GM12878 (cell line): ENCODE results near the gene MTA3. TPM values are rescaled to one million over a fixed set of nuclear protein-coding genes. Genes with fewer than 3 reads are reported as not detected.

Experiments
- BACH1 ChIP-seq: fragments of 450-650 bp; IDR thresholded peaks from 2 replicates; pipeline ENCODE4 v1.6.1; 2017; ENCODE audit warnings: mild to moderate bottlenecking, borderline replicate concordance
- BHLHE40 ChIP-seq, 2 experiments: fragments of 450-650 bp in 1 of 2; IDR thresholded peaks; 2 replicates each; pipeline ENCODE4 v1.6.1; 2011 to 2017; ENCODE audit warnings: low read depth in 2 of 2, borderline replicate concordance in 1 of 2, improper control_type of control experiment in 1 of 2, low read length in 1 of 2, mild to moderate bottlenecking in 1 of 2
- CEBPB ChIP-seq, 2 experiments: fragments of 150-350 bp in 1 of 2; IDR thresholded peaks; 2 replicates each; pipeline ENCODE4 v1.6.1; 2012 to 2014; ENCODE audit warnings: low read depth in 2 of 2, low read length in 2 of 2, borderline replicate concordance in 1 of 2, inconsistent platforms in 1 of 2
- EED ChIP-seq: sonication (generic); IDR thresholded peaks from 2 replicates; pipeline ENCODE4 v1.6.1; 2016; ENCODE audit warnings: antibody characterized with exemption, low read depth
- FOS ChIP-seq: IDR thresholded peaks from 3 replicates; pipeline ENCODE4 v1.6.1; 2011; ENCODE audit warnings: borderline replicate concordance; ENCODE audit not compliant: insufficient read length; ENCODE audit errors: extremely low read depth
- MEF2B ChIP-seq: fragments of 450-650 bp; IDR thresholded peaks from 2 replicates; pipeline ENCODE4 v1.6.1; 2018; ENCODE audit warnings: mild to moderate bottlenecking, moderate library complexity; ENCODE audit not compliant: partially characterized antibody, poor library complexity, severe bottlenecking
- MXI1 ChIP-seq: fragments of 150-350 bp; IDR thresholded peaks from 2 replicates; pipeline ENCODE4 v1.6.1; 2011; ENCODE audit warnings: low read depth, mild to moderate bottlenecking, inconsistent platforms, low read length, improper control_type of control experiment
- MYB ChIP-seq: fragments of 150-350 bp; IDR thresholded peaks from 2 replicates; pipeline ENCODE4 v1.6.1; 2014; ENCODE audit warnings: mild to moderate bottlenecking, low read depth, low read length, borderline replicate concordance
- NBN ChIP-seq: fragments of 450-650 bp; IDR thresholded peaks from 2 replicates; pipeline ENCODE4 v1.6.1; 2016
- POLR2A ChIP-seq: IDR thresholded peaks from 2 replicates; pipeline ENCODE4 v1.6.1; 2011; ENCODE audit warnings: low read depth, mild to moderate bottlenecking, low read length
- POU2F2 ChIP-seq: IDR thresholded peaks from 3 replicates; pipeline ENCODE4 v1.6.1; 2011; ENCODE audit warnings: low read depth, mild to moderate bottlenecking, low read length, borderline replicate concordance
- RBBP5 ChIP-seq: fragments of 200-600 bp; sonication (generic); conservative IDR thresholded peaks from 2 replicates; pipeline ENCODE4 v1.6.1; 2016
- RUNX3 ChIP-seq: IDR thresholded peaks from 2 replicates; pipeline ENCODE4 v1.6.1; 2012; ENCODE audit warnings: low read length, inconsistent platforms
- SUZ12 ChIP-seq: fragments of 200-600 bp; sonication (generic); IDR thresholded peaks from one replicate; pipeline ENCODE4 v1.6.1; 2018; ENCODE audit warnings: antibody characterized with exemption, mild to moderate bottlenecking; ENCODE audit not compliant: unreplicated experiment
- TBL1XR1 ChIP-seq: IDR thresholded peaks from 2 replicates; pipeline ENCODE4 v1.6.1; 2012; ENCODE audit warnings: low read depth, low read length, improper control_type of control experiment
- TCF3 ChIP-seq: IDR thresholded peaks from 2 replicates; pipeline ENCODE4 v1.6.1; 2012; ENCODE audit warnings: low read depth, mild to moderate bottlenecking, low read length, borderline replicate concordance; ENCODE audit not compliant: insufficient read depth
- TCF7 ChIP-seq: IDR thresholded peaks from 2 replicates; pipeline ENCODE4 v1.6.1; 2014; ENCODE audit warnings: antibody characterized with exemption, borderline replicate concordance
- ZNF687 ChIP-seq: fragments of 450-650 bp; IDR thresholded peaks from 2 replicates; pipeline ENCODE4 v1.6.1; 2017; ENCODE audit warnings: mild to moderate bottlenecking, moderate library complexity
- polyA plus RNA-seq, 11 experiments: library from polyadenylated mRNA; depleted of rRNA in 4 of 11; unstranded in 6 of 11; stranded (reverse) in 5 of 11; fragments of >200 nt; fragmentation: Nextera tagmentation in 4 of 11; fragmentation: Illumina TruSeq in 1 of 11; extraction: Ambion mirVana in 4 of 11; extraction: Trizol in 1 of 11; gene quantifications; 1 replicate in 1 of 11; 2 replicates in 10 of 11; pipeline versions ENCODE4 v1.2.1 to v1.2.3, GENCODE V29; 2011 to 2016; ENCODE audit warnings: inconsistent platforms in 2 of 11, missing spikeins in 2 of 11, low read depth in 1 of 11
- total RNA-seq, 4 experiments: library from RNA; depleted of rRNA in 3 of 4; stranded (reverse); fragments of >200 nt in 3 of 4; fragmentation: Illumina TruSeq in 1 of 4; extraction: Trizol in 1 of 4; gene quantifications; 2 replicates each; pipeline versions ENCODE4 v1.2.1 to v1.2.3, GENCODE V29; 2013 to 2021

MTA3 gene
- total and polyA plus RNA-seq, 10 of the 15 experiments (the other 5 are each of a cell fraction or from before 2014, with no cell fraction given) = 17.6 to 45.5 (median 26.5) TPM

GRCh38 chr2:42567806-42568400 lies 529 bp upstream of the MTA3 start (continued):
- TF ChIP-seq TCF3 (peak; percentile 22; the same call in 1 of the 2 replicates), RUNX3 (peak; percentile 44), TCF7 (no peak), POU2F2 (peak; percentile 78; the same call in 2 of the 3 replicates), BACH1 (peak; percentile 41; the same call in 1 of the 2 replicates), FOS (no peak), CEBPB (IDR thresholded peaks at IDR 0.05; ENCODE audit: borderline replicate concordance in 1 of 2, low read depth in 2 of 2, low read length in 2 of 2) (no peak), ZNF687 (peak; percentile 28; the same call in 1 of the 2 replicates), MYB (no peak), TBL1XR1 (peak; percentile 42; the same call in 1 of the 2 replicates), MXI1 (no peak), POLR2A (0 out of 2 replicates have a peak, but pooled peaks have one; percentile 39), MEF2B (peak; percentile 47), BHLHE40 (IDR thresholded peaks at IDR 0.05; ENCODE audit: borderline replicate concordance in 1 of 2, low read depth in 2 of 2, low read length in 1 of 2) (0 out of 4 replicates have a peak, but pooled peaks of 1 of the 2 experiments have one; percentile 11), SUZ12 (no peak), NBN (0 out of 2 replicates have a peak, but pooled peaks have one; percentile 20), EED (peak; percentile 66), RBBP5 (no peak)
